ENCODE measurements around the gene BRD3OS.

The BRD3OS gene

DNA sequence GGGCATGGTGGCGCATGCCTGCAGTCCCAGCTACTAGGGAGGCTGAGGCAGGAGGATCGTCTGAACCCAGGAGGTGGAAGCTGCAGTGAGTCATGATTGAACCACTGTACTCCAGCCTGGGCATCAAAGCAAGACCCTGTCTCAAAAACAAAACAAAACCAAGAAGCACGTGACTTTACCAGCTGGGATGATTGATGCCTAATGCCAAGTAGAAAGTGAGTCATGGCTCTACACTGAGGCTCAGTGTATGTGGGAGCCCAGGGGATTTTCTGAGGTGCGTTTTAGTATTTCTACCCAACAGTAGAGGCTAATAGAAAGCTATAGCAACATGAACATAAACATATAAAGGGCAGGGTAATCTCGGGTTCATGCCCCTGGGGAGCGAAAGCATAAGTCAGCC lies 13.9 kb upstream of the BRD3OS start:
- peaks cover 4% of the 10 kb centered on the region for H3K9me3 ChIP-seq
- no peak overlapping the region for H3K4me3 ChIP-seq (ENCODE audit: low read depth in 1 of 2, low read length in 1 of 2)
- TF ChIP-seq, protein P1, sequence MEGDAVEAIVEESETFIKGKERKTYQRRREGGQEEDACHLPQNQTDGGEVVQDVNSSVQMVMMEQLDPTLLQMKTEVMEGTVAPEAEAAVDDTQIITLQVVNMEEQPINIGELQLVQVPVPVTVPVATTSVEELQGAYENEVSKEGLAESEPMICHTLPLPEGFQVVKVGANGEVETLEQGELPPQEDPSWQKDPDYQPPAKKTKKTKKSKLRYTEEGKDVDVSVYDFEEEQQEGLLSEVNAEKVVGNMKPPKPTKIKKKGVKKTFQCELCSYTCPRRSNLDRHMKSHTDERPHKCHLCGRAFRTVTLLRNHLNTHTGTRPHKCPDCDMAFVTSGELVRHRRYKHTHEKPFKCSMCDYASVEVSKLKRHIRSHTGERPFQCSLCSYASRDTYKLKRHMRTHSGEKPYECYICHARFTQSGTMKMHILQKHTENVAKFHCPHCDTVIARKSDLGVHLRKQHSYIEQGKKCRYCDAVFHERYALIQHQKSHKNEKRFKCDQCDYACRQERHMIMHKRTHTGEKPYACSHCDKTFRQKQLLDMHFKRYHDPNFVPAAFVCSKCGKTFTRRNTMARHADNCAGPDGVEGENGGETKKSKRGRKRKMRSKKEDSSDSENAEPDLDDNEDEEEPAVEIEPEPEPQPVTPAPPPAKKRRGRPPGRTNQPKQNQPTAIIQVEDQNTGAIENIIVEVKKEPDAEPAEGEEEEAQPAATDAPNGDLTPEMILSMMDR (IDR thresholded peaks at IDR 0.05) = no peak
- no peaks in the 10 kb centered on the region for H3K4me1 ChIP-seq (ENCODE audit: control insufficient read depth in 1 of 2, insufficient read depth in 1 of 2, low read depth in 1 of 2, low read length in 1 of 2)
- H3K27me3 ChIP-seq = peaks cover 43% of the 10 kb centered on the region
- no peak overlapping the region for H3K27ac ChIP-seq
- H3K36me3 ChIP-seq = no peaks in the 10 kb centered on the region

DNA sequence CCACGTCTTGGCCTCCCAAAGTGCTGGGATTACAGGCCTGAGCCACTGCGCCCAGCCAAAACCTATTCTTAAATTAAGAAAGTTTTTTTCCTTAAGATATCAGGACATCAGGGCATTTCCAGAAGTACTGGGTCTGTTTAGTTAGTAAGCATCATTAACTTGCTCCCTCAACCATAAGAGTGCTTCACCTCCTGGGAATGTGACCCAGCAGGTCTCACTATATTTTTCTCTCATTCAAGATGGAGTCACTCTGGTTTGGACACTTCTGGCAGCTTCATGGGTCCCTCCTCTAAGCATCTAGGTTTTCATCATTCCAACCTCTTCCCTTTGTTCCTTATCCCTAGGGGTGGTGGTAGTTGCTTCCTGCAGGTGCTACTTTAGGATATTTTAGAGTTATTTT lies 10.3 kb upstream of the BRD3OS start:
- Histone ChIP-seq H3K27me3 (peaks cover 13% of the 10 kb centered on the region), H3K36me3 (no peaks in the 10 kb centered on the region), H3K9me3 (peaks cover 4% of the 10 kb centered on the region), H3K27ac (no peak overlapping the region), H3K4me3 (ENCODE audit: low read depth in 1 of 2, low read length in 1 of 2) (no peak overlapping the region), H3K4me1 (ENCODE audit: control insufficient read depth in 1 of 2, insufficient read depth in 1 of 2, low read depth in 1 of 2, low read length in 1 of 2) (no peaks in the 10 kb centered on the region)
- TF ChIP-seq, protein P1 (IDR thresholded peaks at IDR 0.05) = no peak

DNA sequence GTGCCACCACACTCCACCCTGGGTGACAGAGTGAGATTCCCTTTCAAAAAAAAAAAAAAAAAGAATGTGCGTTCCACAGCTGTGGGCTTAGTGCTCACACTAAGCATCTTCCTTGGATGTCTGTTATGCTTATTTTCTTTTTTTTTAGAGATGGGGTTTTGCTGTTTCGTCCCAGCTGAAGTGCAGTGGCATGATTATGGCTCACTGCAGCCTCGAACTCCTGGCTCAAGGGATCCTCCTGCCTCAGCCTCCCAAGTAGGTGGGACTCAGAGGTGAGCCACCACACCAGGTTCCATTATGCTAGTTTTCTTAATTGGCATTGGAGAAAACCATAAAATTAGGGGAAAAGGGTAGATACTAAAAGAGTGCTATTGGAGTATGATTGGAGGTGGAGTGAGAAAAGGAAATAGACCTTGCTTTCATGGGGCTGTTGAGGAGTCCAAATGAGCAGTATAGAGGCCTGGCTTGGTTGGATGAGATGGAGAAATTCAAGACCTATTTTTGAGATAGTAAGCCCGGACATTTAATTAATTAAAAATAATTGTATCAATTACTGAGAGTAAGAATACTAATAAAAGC lies 978 bp upstream of the BRD3OS start:
- Histone ChIP-seq H3K27me3 (no peaks in the 10 kb centered on the region), H3K4me1 (ENCODE audit: control insufficient read depth in 1 of 2, insufficient read depth in 1 of 2, low read depth in 1 of 2, low read length in 1 of 2) (peaks cover 11 to 15% of the 10 kb centered on the region in 2 experiments), H3K27ac (peak overlapping the region; percentile 74), H3K4me3 (ENCODE audit: low read depth in 1 of 2, low read length in 1 of 2) (peak overlapping the region; percentile 76 to 95), H3K9me3 (no peaks in the 10 kb centered on the region), H3K36me3 (peaks cover 9% of the 10 kb centered on the region)
- TF ChIP-seq, protein P1 (IDR thresholded peaks at IDR 0.05) = no peak

DNA sequence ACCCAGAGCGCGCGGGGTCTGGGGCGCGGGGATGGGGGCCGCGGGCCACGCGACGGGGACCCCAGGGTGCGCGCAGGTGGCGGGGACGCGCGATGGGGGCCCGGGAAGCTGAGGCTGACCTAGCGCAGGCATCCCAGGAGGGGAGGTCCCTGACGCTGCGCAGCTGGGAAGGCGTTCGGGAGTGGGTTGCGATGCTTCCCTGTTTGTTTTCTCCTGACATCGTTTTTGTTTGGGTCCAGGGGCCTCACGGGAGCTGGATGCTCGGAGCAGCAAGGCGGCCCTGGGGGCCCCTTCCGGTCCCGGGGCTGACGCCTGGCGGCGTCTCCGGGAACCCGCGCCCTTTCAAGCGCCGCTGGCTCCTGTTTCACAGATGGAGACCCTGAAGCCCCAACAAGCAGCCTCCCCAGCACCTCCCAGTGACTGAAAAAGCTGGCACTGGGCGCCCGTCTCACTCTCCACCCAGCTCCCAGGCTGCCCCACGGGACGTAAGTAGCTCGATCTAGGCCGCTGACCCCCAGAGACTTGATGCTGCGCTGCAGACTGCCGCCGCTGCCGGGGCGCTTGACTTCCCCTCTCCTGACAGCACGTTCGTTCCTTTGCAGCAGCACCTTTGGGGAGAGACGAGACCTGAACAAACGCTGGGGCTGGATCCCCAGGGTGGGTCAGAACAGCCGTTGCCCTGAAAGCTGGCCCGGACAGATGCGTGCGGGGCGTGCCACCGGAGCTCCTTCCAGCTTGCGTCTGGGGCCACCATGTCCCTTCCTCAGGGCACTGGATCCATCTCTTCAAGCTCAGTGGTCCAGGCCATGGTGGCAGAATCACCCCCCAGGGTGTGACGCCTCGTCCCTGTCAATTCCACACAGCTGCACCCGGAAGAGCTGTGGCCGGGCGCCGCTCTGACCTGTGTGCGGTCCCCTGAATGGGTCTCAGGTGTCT lies 593 bp downstream of the BRD3OS start:
- peak overlapping the region; percentile 74 for H3K27ac ChIP-seq
- H3K27me3 ChIP-seq = no peaks in the 10 kb centered on the region
- TF ChIP-seq, protein P1 (IDR thresholded peaks at IDR 0.05) = no peak
- no peaks in the 10 kb centered on the region for H3K9me3 ChIP-seq
- peaks cover 11 to 15% of the 10 kb centered on the region in 2 experiments for H3K4me1 ChIP-seq (ENCODE audit: control insufficient read depth in 1 of 2, insufficient read depth in 1 of 2, low read depth in 1 of 2, low read length in 1 of 2)
- peak overlapping the region; percentile 76 to 95 for H3K4me3 ChIP-seq (ENCODE audit: low read depth in 1 of 2, low read length in 1 of 2)
- H3K36me3 ChIP-seq = peaks cover 23% of the 10 kb centered on the region

DNA sequence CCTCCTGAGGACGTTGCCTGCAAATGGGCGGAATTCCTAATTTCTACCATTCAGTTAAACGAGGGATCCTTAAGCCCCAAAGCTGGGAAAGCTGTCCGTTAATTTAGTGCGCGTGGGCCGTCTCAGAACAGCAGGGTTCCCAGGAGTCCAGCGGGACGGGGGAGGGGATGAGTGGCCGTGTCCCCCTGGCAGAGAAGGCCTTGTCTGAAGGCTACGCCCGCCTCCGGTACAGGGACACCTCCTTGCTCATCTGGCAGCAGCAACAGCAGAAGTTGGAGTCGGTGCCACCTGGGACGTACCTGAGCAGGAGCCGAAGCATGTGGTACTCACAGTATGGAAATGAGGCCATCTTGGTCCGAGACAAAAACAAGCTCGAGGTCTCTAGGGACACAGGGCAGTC lies 1.3 kb downstream of the BRD3OS start:
- Histone ChIP-seq H3K36me3 (peaks cover 30% of the 10 kb centered on the region), H3K4me1 (ENCODE audit: control insufficient read depth in 1 of 2, insufficient read depth in 1 of 2, low read depth in 1 of 2, low read length in 1 of 2) (peaks cover 11 to 15% of the 10 kb centered on the region in 2 experiments), H3K4me3 (ENCODE audit: low read depth in 1 of 2, low read length in 1 of 2) (no peak overlapping the region), H3K27ac (peak overlapping the region; percentile 74), H3K27me3 (no peaks in the 10 kb centered on the region), H3K9me3 (no peaks in the 10 kb centered on the region)
- TF ChIP-seq, protein P1 (IDR thresholded peaks at IDR 0.05) = no peak
